Uterus (tissue), 4 donors: Measurements from ENCODE around the gene NPB. TPM values are rescaled to one million over a fixed set of nuclear protein-coding genes. Genes with fewer than 3 reads are reported as not detected.

Source experiments
- DNase-seq, 2 donors: peaks; one replicate each; pipeline ENCODE4 v3.0.0-alpha.2; 2019 to 2020
- H3K27ac ChIP-seq, 2 donors: fragments of 200-600 bp; sonication (generic); 1 replicate in 1 of 2; 2 replicates in 1 of 2; pipeline ENCODE4 v1.5.1; 2016 to 2018
- H3K27me3 ChIP-seq, 2 donors: fragments of 200-600 bp; sonication (generic); one replicate each; pipeline ENCODE4 v1.5.1; 2018 to 2019; ENCODE audit warnings: control low read depth in 1 of 2
- H3K36me3 ChIP-seq, 2 donors: fragments of 200-600 bp; sonication (generic); one replicate each; pipeline ENCODE4 v1.5.1; 2019; ENCODE audit warnings: control low read depth in 1 of 2
- H3K4me1 ChIP-seq, 2 donors: fragments of 200-600 bp; sonication (generic); one replicate each; pipeline ENCODE4 v1.5.1; 2018 to 2019; ENCODE audit warnings: control low read depth in 1 of 2
- H3K4me3 ChIP-seq, 2 donors: fragments of 200-600 bp; sonication (generic); 1 replicate in 1 of 2; 2 replicates in 1 of 2; pipeline ENCODE4 v1.5.1; 2018 to 2019; ENCODE audit warnings: mild to moderate bottlenecking in 1 of 2
- H3K9me3 ChIP-seq, 2 donors: fragments of 200-600 bp; sonication (generic); one replicate each; pipeline ENCODE4 v1.5.1; 2019; ENCODE audit warnings: control low read depth in 1 of 2
- CTCF ChIP-seq, 4 experiments: fragments of 200-600 bp in 2 of 4; fragments of 450-650 bp in 2 of 4; sonication (generic) in 2 of 4; IDR thresholded peaks; one replicate each; pipeline ENCODE4 v1.5.1; 2016 to 2019; ENCODE audit warnings: antibody characterized with exemption in 4 of 4, mild to moderate bottlenecking in 2 of 4, moderate library complexity in 1 of 4
- POLR2A ChIP-seq, 2 donors: fragments of 450-650 bp; IDR thresholded peaks; one replicate each; pipeline ENCODE4 v1.6.1; 2016; ENCODE audit warnings: antibody characterized with exemption in 2 of 2, mild to moderate bottlenecking in 1 of 2, moderate library complexity in 1 of 2
- intact Hi-C: fragments of 100-400 bp; cut with DNase I; formaldehyde crosslinking; loops from one replicate; pipeline ENCODE4 v1.15.1; 2023; ENCODE audit warnings: low total_unique reads
- total RNA-seq, 4 donors: library from RNA; depleted of rRNA in 3 of 4; stranded (reverse); fragments of >200 nt in 3 of 4; gene quantifications; one replicate each; pipeline versions ENCODE4 v1.1.0 to v1.2.4, GENCODE V29; 2014 to 2023
- donor health status: DM: yes; HTN: yes; CAD: no.

Gene NPB
- total RNA-seq, 4 donors from 2014 or later, result 2.0 to 2.1 TPM; not detected in 2

- TF ChIP-seq POLR2A (IDR thresholded peaks at IDR 0.05), result no peak
- TF ChIP-seq CTCF (IDR thresholded peaks at IDR 0.05), result no peak
- peaks cover 0 to 16% of the 10 kb centered on the region in 2 donors for H3K4me1 ChIP-seq
- H3K36me3 ChIP-seq, result no peaks in the 10 kb centered on the region
- H3K27ac ChIP-seq, result no peak overlapping the region
- H3K27me3 ChIP-seq, result no peaks in the 10 kb centered on the region
- intact Hi-C loops, result no loop called here
- H3K9me3 ChIP-seq, result no peaks in the 10 kb centered on the region
- DNase-seq, result no peak
- H3K4me3 ChIP-seq, result peak overlapping the region in 1 of 2 donors; percentile 15
These were observed 643 bp upstream of the NPB start for GRCh38 chr17:81901167-81902022.

- intact Hi-C loops, result no loop called here
- no peaks in the 10 kb centered on the region for H3K36me3 ChIP-seq
- no peak overlapping the region for H3K4me3 ChIP-seq
- TF ChIP-seq POLR2A (IDR thresholded peaks at IDR 0.05) (no peak), CTCF (IDR thresholded peaks at IDR 0.05) (no peak)
- peaks cover 0 to 16% of the 10 kb centered on the region in 2 donors for H3K4me1 ChIP-seq
- H3K27me3 ChIP-seq, result no peaks in the 10 kb centered on the region
- no peaks in the 10 kb centered on the region for H3K9me3 ChIP-seq
- DNase-seq, result no peak
- no peak overlapping the region for H3K27ac ChIP-seq
These were observed 796 bp downstream of the NPB start for GRCh38 chr17:81902653-81903414.

- no peaks in the 10 kb centered on the region for H3K36me3 ChIP-seq
- intact Hi-C loops, result no loop called here
- no peak for DNase-seq
- H3K27ac ChIP-seq, result no peak overlapping the region
- TF ChIP-seq POLR2A (IDR thresholded peaks at IDR 0.05) (no peak), CTCF (IDR thresholded peaks at IDR 0.05) (no peak)
- no peak overlapping the region for H3K4me3 ChIP-seq
- H3K4me1 ChIP-seq, result peaks cover 0 to 16% of the 10 kb centered on the region in 2 donors
- H3K27me3 ChIP-seq, result no peaks in the 10 kb centered on the region
- no peaks in the 10 kb centered on the region for H3K9me3 ChIP-seq
These were observed 1.4 kb downstream of the NPB start for GRCh38 chr17:81903415-81903831.

- Histone ChIP-seq H3K4me1 (peaks cover 0 to 16% of the 10 kb centered on the region in 2 donors), H3K27ac (no peak overlapping the region), H3K4me3 (no peak overlapping the region), H3K36me3 (no peaks in the 10 kb centered on the region), H3K9me3 (no peaks in the 10 kb centered on the region), H3K27me3 (no peaks in the 10 kb centered on the region)
- no peak for DNase-seq
- TF ChIP-seq CTCF (IDR thresholded peaks at IDR 0.05) (no peak), POLR2A (IDR thresholded peaks at IDR 0.05) (no peak)
- intact Hi-C loops, result no loop called here
These were observed 2.0 kb downstream of the NPB start for GRCh38 chr17:81903896-81904599.
